Caco-2 (cell line): ENCODE data around the gene PRIM1. TPM values are rescaled to one million over a fixed set of nuclear protein-coding genes. Genes with fewer than 3 reads are reported as not detected.

Experiments
- BruUV-seq: library from RNA; stranded (reverse); fragments of 400-500 nt; replicated peaks from 2 replicates; lab custom pipeline; 2021; lab: Mats Ljungman, UMichigan
- CTCF ChIA-PET: fragments of 300-600 bp; sonication (Branson Sonifier 250); formaldehyde crosslinking; loops from one replicate; lab custom pipeline; 2022; ENCODE audit warnings: antibody characterized with exemption; lab: Charles Lee
- POLR2A ChIA-PET: fragments of 300-600 bp; sonication (Branson Sonifier 250); formaldehyde crosslinking; loops from one replicate; lab custom pipeline; 2022; ENCODE audit warnings: antibody characterized with exemption; lab: Charles Lee
- DNase-seq, 2 experiments: peaks; one replicate each; pipeline versions ENCODE4 v3.0.0 to v3.0.0-alpha.2; 2020 to 2022
- H3K27me3 ChIP-seq: replicated peaks from 2 replicates; pipeline ENCODE4 v1.6.0; 2011; ENCODE audit warnings: low read length; ENCODE audit not compliant: control insufficient read depth, insufficient read depth
- H3K36me3 ChIP-seq: 2 replicates; pipeline ENCODE4 v1.5.1; 2011; ENCODE audit warnings: low read length; ENCODE audit not compliant: control insufficient read depth, insufficient read depth
- H3K4me1 ChIP-seq: fragments of 250-450 bp; sonication (Bioruptor Pico); 2 replicates; pipeline ENCODE4 v1.5.1; 2020; ENCODE audit warnings: mild to moderate bottlenecking
- H3K4me3 ChIP-seq: 2 replicates; pipeline ENCODE4 v1.5.1; 2011; ENCODE audit warnings: low read depth, mild to moderate bottlenecking, control low read depth, low read length
- H3K9me3 ChIP-seq: fragments of 250-450 bp; sonication (Bioruptor Pico); 2 replicates; pipeline ENCODE4 v1.5.1; 2020; ENCODE audit warnings: mild to moderate bottlenecking, moderate library complexity
- H3K27ac Mint-ChIP-seq: one replicate; pipeline ENCODE4 v1.8.0; 2022; ENCODE audit warnings: mixed read lengths; ENCODE audit not compliant: unreplicated experiment
- H3K27me3 Mint-ChIP-seq: one replicate; pipeline ENCODE4 v1.8.0; 2022; ENCODE audit warnings: mixed read lengths; ENCODE audit not compliant: insufficient read depth, unreplicated experiment
- H3K36me3 Mint-ChIP-seq: one replicate; pipeline ENCODE4 v1.8.0; 2022; ENCODE audit warnings: mild to moderate bottlenecking, mixed read lengths; ENCODE audit not compliant: insufficient read depth, unreplicated experiment
- H3K4me1 Mint-ChIP-seq: one replicate; pipeline ENCODE4 v1.8.0; 2022; ENCODE audit warnings: low read depth, mixed read lengths; ENCODE audit not compliant: unreplicated experiment
- H3K4me3 Mint-ChIP-seq: one replicate; pipeline ENCODE4 v1.8.0; 2022; ENCODE audit warnings: mild to moderate bottlenecking, moderate library complexity, mixed read lengths; ENCODE audit not compliant: unreplicated experiment
- H3K9me3 Mint-ChIP-seq: one replicate; pipeline ENCODE4 v1.8.0; 2022; ENCODE audit warnings: mixed read lengths; ENCODE audit not compliant: unreplicated experiment
- CTCF ChIP-seq, 2 experiments: fragments of 200-600 bp in 1 of 2; IDR thresholded peaks; 1 replicate in 1 of 2; 2 replicates in 1 of 2; pipeline versions ENCODE4 v1.5.1 to v1.8.0; 2011 to 2022; ENCODE audit warnings: antibody characterized with exemption in 1 of 2, control low read depth in 1 of 2, inconsistent platforms in 1 of 2, low read depth in 1 of 2, low read length in 1 of 2, mild to moderate bottlenecking in 1 of 2, moderate library complexity in 1 of 2; ENCODE audit not compliant: insufficient read depth in 1 of 2, severe bottlenecking in 1 of 2, unreplicated experiment in 1 of 2
- intact Hi-C: fragments of 100-400 bp; cut with micrococcal nuclease; formaldehyde crosslinking; loops from one replicate; pipeline ENCODE4 v1.10.0; 2022; ENCODE audit not compliant: unreplicated experiment
- total RNA-seq: library from RNA; stranded (reverse); gene quantifications from 2 replicates; pipeline ENCODE4 v1.2.3, GENCODE V29; 2022

PRIM1 gene
- total RNA-seq, 1 experiment from 2014 or later, result 38.0 TPM

- ChIA-PET POLR2A (no interaction called here), CTCF (no interaction called here)
- H3K4me1 Mint-ChIP-seq, result peaks cover 19% of the 10 kb centered on the region
- H3K4me3 Mint-ChIP-seq, result peak overlapping the region; percentile 3
- H3K4me3 ChIP-seq, result no peak overlapping the region
- no peaks in the 10 kb centered on the region for H3K9me3 ChIP-seq
- intact Hi-C loops, result no loop called here
- H3K27me3 Mint-ChIP-seq, result no peaks in the 10 kb centered on the region
- no peaks in the 10 kb centered on the region for H3K4me1 ChIP-seq
- no peak overlapping the region for H3K27ac Mint-ChIP-seq
- H3K36me3 Mint-ChIP-seq, result no peaks in the 10 kb centered on the region
- BruUV-seq, result no TSS peak
- DNase-seq, result peak in 1 of 2 experiments; percentile 25
- peaks cover 2% of the 10 kb centered on the region for H3K9me3 Mint-ChIP-seq
- no peaks in the 10 kb centered on the region for H3K27me3 ChIP-seq
- H3K36me3 ChIP-seq, result no peaks in the 10 kb centered on the region
- no peak for TF ChIP-seq CTCF (IDR thresholded peaks at IDR 0.05; ENCODE audit: insufficient read depth in 1 of 2, low read depth in 1 of 2, low read length in 1 of 2, severe bottlenecking in 1 of 2, unreplicated experiment in 1 of 2)
These were observed 16.3 kb upstream of the PRIM1 start for GRCh38 chr12:56768424-56768823.

- no peaks in the 10 kb centered on the region for H3K36me3 Mint-ChIP-seq
- no peaks in the 10 kb centered on the region for H3K27me3 ChIP-seq
- no peaks in the 10 kb centered on the region for H3K27me3 Mint-ChIP-seq
- BruUV-seq, result no TSS peak
- ChIA-PET POLR2A (no interaction called here), CTCF (no interaction called here)
- H3K9me3 ChIP-seq, result no peaks in the 10 kb centered on the region
- TF ChIP-seq CTCF (IDR thresholded peaks at IDR 0.05; ENCODE audit: insufficient read depth in 1 of 2, low read depth in 1 of 2, low read length in 1 of 2, severe bottlenecking in 1 of 2, unreplicated experiment in 1 of 2), result no peak
- H3K4me3 Mint-ChIP-seq, result no peak overlapping the region
- intact Hi-C loops, result no loop called here
- peaks cover 19% of the 10 kb centered on the region for H3K4me1 Mint-ChIP-seq
- H3K36me3 ChIP-seq, result no peaks in the 10 kb centered on the region
- no peak overlapping the region for H3K27ac Mint-ChIP-seq
- no peaks in the 10 kb centered on the region for H3K4me1 ChIP-seq
- H3K4me3 ChIP-seq, result no peak overlapping the region
- peaks cover 9% of the 10 kb centered on the region for H3K9me3 Mint-ChIP-seq
- DNase-seq, result no peak
These were observed 14.4 kb upstream of the PRIM1 start for GRCh38 chr12:56766535-56766934.

- Mint-ChIP-seq H3K4me3 (no peak overlapping the region), H3K9me3 (peaks cover 12% of the 10 kb centered on the region), H3K4me1 (peaks cover 19% of the 10 kb centered on the region), H3K36me3 (no peaks in the 10 kb centered on the region), H3K27me3 (no peaks in the 10 kb centered on the region), H3K27ac (no peak overlapping the region)
- Histone ChIP-seq H3K36me3 (no peaks in the 10 kb centered on the region), H3K27me3 (no peaks in the 10 kb centered on the region), H3K9me3 (peaks cover 7% of the 10 kb centered on the region; the same call in 1 of the 2 replicates), H3K4me3 (no peak overlapping the region), H3K4me1 (0 out of 2 replicates have a peak, but pooled peaks cover 7% of the 10 kb centered on the region)
- ChIA-PET POLR2A (no interaction called here), CTCF (no interaction called here)
- no TSS peak for BruUV-seq
- TF ChIP-seq CTCF (IDR thresholded peaks at IDR 0.05; ENCODE audit: insufficient read depth in 1 of 2, low read depth in 1 of 2, low read length in 1 of 2, severe bottlenecking in 1 of 2, unreplicated experiment in 1 of 2), result no peak
- DNase-seq, result no peak
- intact Hi-C loops, result no loop called here
These were observed 11.9 kb upstream of the PRIM1 start for GRCh38 chr12:56763753-56764657.
